Caco-2 (cell line): ENCODE measurements around the gene TNFSF4. TPM values are rescaled to one million over a fixed set of nuclear protein-coding genes. Genes with fewer than 3 reads are reported as not detected.

Experiments used
- BruUV-seq: library from RNA; stranded (reverse); fragments of 400-500 nt; replicated peaks from 2 replicates; lab custom pipeline; 2021; lab: Mats Ljungman, UMichigan
- CTCF ChIA-PET: fragments of 300-600 bp; sonication (Branson Sonifier 250); formaldehyde crosslinking; loops from one replicate; lab custom pipeline; 2022; ENCODE audit warnings: antibody characterized with exemption; lab: Charles Lee
- POLR2A ChIA-PET: fragments of 300-600 bp; sonication (Branson Sonifier 250); formaldehyde crosslinking; loops from one replicate; lab custom pipeline; 2022; ENCODE audit warnings: antibody characterized with exemption; lab: Charles Lee
- DNase-seq, 2 experiments: peaks; one replicate each; pipeline versions ENCODE4 v3.0.0 to v3.0.0-alpha.2; 2020 to 2022
- H3K27me3 ChIP-seq: replicated peaks from 2 replicates; pipeline ENCODE4 v1.6.0; 2011; ENCODE audit warnings: low read length; ENCODE audit not compliant: control insufficient read depth, insufficient read depth
- H3K36me3 ChIP-seq: 2 replicates; pipeline ENCODE4 v1.5.1; 2011; ENCODE audit warnings: low read length; ENCODE audit not compliant: control insufficient read depth, insufficient read depth
- H3K4me1 ChIP-seq: fragments of 250-450 bp; sonication (Bioruptor Pico); 2 replicates; pipeline ENCODE4 v1.5.1; 2020; ENCODE audit warnings: mild to moderate bottlenecking
- H3K4me3 ChIP-seq: 2 replicates; pipeline ENCODE4 v1.5.1; 2011; ENCODE audit warnings: low read depth, mild to moderate bottlenecking, control low read depth, low read length
- H3K9me3 ChIP-seq: fragments of 250-450 bp; sonication (Bioruptor Pico); 2 replicates; pipeline ENCODE4 v1.5.1; 2020; ENCODE audit warnings: mild to moderate bottlenecking, moderate library complexity
- H3K27ac Mint-ChIP-seq: one replicate; pipeline ENCODE4 v1.8.0; 2022; ENCODE audit warnings: mixed read lengths; ENCODE audit not compliant: unreplicated experiment
- H3K27me3 Mint-ChIP-seq: one replicate; pipeline ENCODE4 v1.8.0; 2022; ENCODE audit warnings: mixed read lengths; ENCODE audit not compliant: insufficient read depth, unreplicated experiment
- H3K36me3 Mint-ChIP-seq: one replicate; pipeline ENCODE4 v1.8.0; 2022; ENCODE audit warnings: mild to moderate bottlenecking, mixed read lengths; ENCODE audit not compliant: insufficient read depth, unreplicated experiment
- H3K4me1 Mint-ChIP-seq: one replicate; pipeline ENCODE4 v1.8.0; 2022; ENCODE audit warnings: low read depth, mixed read lengths; ENCODE audit not compliant: unreplicated experiment
- H3K4me3 Mint-ChIP-seq: one replicate; pipeline ENCODE4 v1.8.0; 2022; ENCODE audit warnings: mild to moderate bottlenecking, moderate library complexity, mixed read lengths; ENCODE audit not compliant: unreplicated experiment
- H3K9me3 Mint-ChIP-seq: one replicate; pipeline ENCODE4 v1.8.0; 2022; ENCODE audit warnings: mixed read lengths; ENCODE audit not compliant: unreplicated experiment
- CTCF ChIP-seq, 2 experiments: fragments of 200-600 bp in 1 of 2; IDR thresholded peaks; 1 replicate in 1 of 2; 2 replicates in 1 of 2; pipeline versions ENCODE4 v1.5.1 to v1.8.0; 2011 to 2022; ENCODE audit warnings: antibody characterized with exemption in 1 of 2, control low read depth in 1 of 2, inconsistent platforms in 1 of 2, low read depth in 1 of 2, low read length in 1 of 2, mild to moderate bottlenecking in 1 of 2, moderate library complexity in 1 of 2; ENCODE audit not compliant: insufficient read depth in 1 of 2, severe bottlenecking in 1 of 2, unreplicated experiment in 1 of 2
- intact Hi-C: fragments of 100-400 bp; cut with micrococcal nuclease; formaldehyde crosslinking; loops from one replicate; pipeline ENCODE4 v1.10.0; 2022; ENCODE audit not compliant: unreplicated experiment
- total RNA-seq: library from RNA; stranded (reverse); gene quantifications from 2 replicates; pipeline ENCODE4 v1.2.3, GENCODE V29; 2022

The TNFSF4 gene
- total RNA-seq, 1 experiment from 2014 or later, result 1.3 TPM

GRCh38 chr1:173208868-173209267, 1.7 kb upstream of the TNFSF4 start:
- H3K4me1 Mint-ChIP-seq, result peaks cover 11% of the 10 kb centered on the region
- POLR2A ChIA-PET, result no interaction called here

GRCh38 chr1:173208146-173208545, 1.0 kb upstream of the TNFSF4 start:
- peaks cover 11% of the 10 kb centered on the region for H3K4me1 Mint-ChIP-seq
- no TSS peak for BruUV-seq
- no peaks in the 10 kb centered on the region for H3K27me3 Mint-ChIP-seq
- no peaks in the 10 kb centered on the region for H3K27me3 ChIP-seq
- intact Hi-C loops, result no loop called here
- POLR2A ChIA-PET, result no interaction called here
- no peak overlapping the region for H3K4me3 ChIP-seq
- H3K36me3 Mint-ChIP-seq, result no peaks in the 10 kb centered on the region
- H3K9me3 ChIP-seq, result no peaks in the 10 kb centered on the region
- no peak overlapping the region for H3K27ac Mint-ChIP-seq
- CTCF ChIA-PET, result no interaction called here
- no peak overlapping the region for H3K4me3 Mint-ChIP-seq
- H3K9me3 Mint-ChIP-seq, result no peaks in the 10 kb centered on the region
- TF ChIP-seq CTCF (IDR thresholded peaks at IDR 0.05; ENCODE audit: insufficient read depth in 1 of 2, low read depth in 1 of 2, low read length in 1 of 2, severe bottlenecking in 1 of 2, unreplicated experiment in 1 of 2), result no peak
- peaks cover 16% of the 10 kb centered on the region for H3K4me1 ChIP-seq
- no peak for DNase-seq
- no peaks in the 10 kb centered on the region for H3K36me3 ChIP-seq

More at GRCh38 chr1:173208868-173209267, 1.7 kb upstream of the TNFSF4 start:
- H3K27me3 ChIP-seq, result no peaks in the 10 kb centered on the region
- peaks cover 17% of the 10 kb centered on the region for H3K4me1 ChIP-seq
- DNase-seq, result no peak
- TF ChIP-seq CTCF (IDR thresholded peaks at IDR 0.05; ENCODE audit: insufficient read depth in 1 of 2, low read depth in 1 of 2, low read length in 1 of 2, severe bottlenecking in 1 of 2, unreplicated experiment in 1 of 2), result no peak
- H3K9me3 ChIP-seq, result no peaks in the 10 kb centered on the region
- CTCF ChIA-PET, result no interaction called here
- Mint-ChIP-seq H3K4me3 (no peak overlapping the region), H3K9me3 (no peaks in the 10 kb centered on the region), H3K27ac (no peak overlapping the region), H3K27me3 (no peaks in the 10 kb centered on the region), H3K36me3 (no peaks in the 10 kb centered on the region)
- no peaks in the 10 kb centered on the region for H3K36me3 ChIP-seq
- BruUV-seq, result no TSS peak
- intact Hi-C loops, result no loop called here
- H3K4me3 ChIP-seq, result no peak overlapping the region

GRCh38 chr1:173205146-173206051, 1.7 kb downstream of the TNFSF4 start:
- POLR2A ChIA-PET, result no interaction called here
- Histone ChIP-seq H3K27me3 (no peaks in the 10 kb centered on the region), H3K4me1 (peaks cover 4% of the 10 kb centered on the region), H3K4me3 (no peak overlapping the region), H3K9me3 (no peaks in the 10 kb centered on the region), H3K36me3 (no peaks in the 10 kb centered on the region)
- H3K9me3 Mint-ChIP-seq, result no peaks in the 10 kb centered on the region
- peaks cover 7% of the 10 kb centered on the region for H3K4me1 Mint-ChIP-seq
- CTCF ChIA-PET, result interaction anchor here (1.6 kb wide), 1 partner anchor 379 kb away, joined by 6 read pairs; no protein-coding TSS in a partner anchor
- no peaks in the 10 kb centered on the region for H3K27me3 Mint-ChIP-seq
- no TSS peak for BruUV-seq
- intact Hi-C loops, result no loop called here
- no peaks in the 10 kb centered on the region for H3K36me3 Mint-ChIP-seq
- no peak overlapping the region for H3K4me3 Mint-ChIP-seq
- no peak for TF ChIP-seq CTCF (IDR thresholded peaks at IDR 0.05; ENCODE audit: insufficient read depth in 1 of 2, low read depth in 1 of 2, low read length in 1 of 2, severe bottlenecking in 1 of 2, unreplicated experiment in 1 of 2)
- H3K27ac Mint-ChIP-seq, result no peak overlapping the region
- DNase-seq, result no peak
